ENCODE data around the gene CENPS. TPM values are rescaled to one million over a fixed set of nuclear protein-coding genes. Genes with fewer than 3 reads are reported as not detected.

CENPS gene
- total and polyA plus RNA-seq, 2 donors (not counting 1 experiment from before 2014, with no cell fraction given), result 3.1 to 10.9 TPM

GRCh38 chr1:10474613-10475507, 44.6 kb downstream of the CENPS start, which contains the start of gene PEX14:
PEX14 (plus strand) TSS chr1:10474950; CDS start chr1:10474967, 17 bp downstream.
- ATAC-seq (ENCODE audit: low read depth) (peak; percentile 72), DNase-seq (peak; percentile 86)
- 2% methylated on average over 35 of the region's 50 CpGs for WGBS (ENCODE audit: insufficient coverage)
- Histone ChIP-seq H3K27me3 (replicated peaks in 1 of 4; ENCODE audit: control extremely low read depth in 1 of 4, control insufficient read depth in 3 of 4, insufficient read depth in 4 of 4, low read length in 3 of 4) (no peaks in the 10 kb centered on the region), H3K4me2 (replicated peaks; ENCODE audit: low read depth, low read length, poor library complexity, severe bottlenecking) (peak within 1 kb of the TSS; percentile 89), H3K4me3 (ENCODE audit: control extremely low read depth in 1 of 5, extremely low read depth in 1 of 5, insufficient read depth in 1 of 5, low read depth in 2 of 5, low read length in 4 of 5) (peak within 1 kb of the TSS; percentile 37 to 86 (median 70)), H3K4me1 (ENCODE audit: control insufficient read depth in 2 of 2, insufficient read depth in 2 of 2, low read length in 2 of 2) (peaks cover 34 to 44% of the 10 kb centered on the region in 2 donors), H3K36me3 (replicated peaks in 1 of 2; ENCODE audit: control extremely low read depth in 1 of 2, control insufficient read depth in 1 of 2, extremely low read depth in 1 of 2, insufficient read depth in 2 of 2, low read length in 1 of 2) (no peaks in the 10 kb centered on the region), H3K79me2 (ENCODE audit: control insufficient read depth, insufficient read depth, low read length) (peaks cover 58% of the 10 kb centered on the region), H2AFZ (ENCODE audit: insufficient read depth, low read depth, low read length, poor library complexity, severe bottlenecking) (peak within 1 kb of the TSS; percentile 76), H4K20me1 (ENCODE audit: control insufficient read depth, insufficient read depth, low read length, poor library complexity, severe bottlenecking) (no peaks in the 10 kb centered on the region), H3K9me3 (ENCODE audit: control extremely low read depth in 1 of 3, control insufficient read depth in 2 of 3, insufficient read depth in 1 of 3, low read length in 2 of 3) (peaks cover 0 to 7% (median 0%) of the 10 kb centered on the region in 3 donors), H3K9ac (ENCODE audit: low read length) (peak within 1 kb of the TSS; percentile 73), H3K27ac (ENCODE audit: low read length in 2 of 2) (peak within 1 kb of the TSS; percentile 69 to 72)
- Mint-ChIP-seq H3K27me3 (no peaks in the 10 kb centered on the region), H3K9me3 (ENCODE audit: insufficient read depth) (no peaks in the 10 kb centered on the region), H3K4me3 (peak within 1 kb of the TSS; percentile 98), H3K27ac (peak within 1 kb of the TSS; percentile 94), H3K4me1 (peaks cover 51% of the 10 kb centered on the region)
- ChIA-PET POLR2A (interaction anchor here (1.0 to 1.3 kb wide), 2 partner anchors 45 to 76 kb away, joined by 5 read pairs; partner anchors contain the start of genes CENPS and PGD), CTCF (interaction anchor here (1.0 to 1.3 kb wide), 3 partner anchors 19 to 265 kb away, joined by 3 to 5 read pairs (median 4); partner anchors contain the start of gene KIF1B)
- TF ChIP-seq CTCF (IDR thresholded peaks at IDR 0.05), result no peak
- TF ChIP-seq EZH2 (IDR thresholded peaks at IDR 0.05; ENCODE audit: borderline replicate concordance, insufficient read depth, low read depth, low read length, poor library complexity, severe bottlenecking), result no peak
- intact Hi-C loops (cut with micrococcal nuclease), result loop anchor here (1.0 to 10.0 kb wide), 6 partner anchors 20 to 1330 kb away; partner anchors contain the start of genes CLCN6, CTNNBIP1, KIF1B and LZIC

Data from B cell (primary cell).